ENCODE results near the gene CLDND2. TPM values are rescaled to one million over a fixed set of nuclear protein-coding genes. Genes with fewer than 3 reads are reported as not detected.
A peak's percentile ranks its signal among the peaks of the same experiment; 100 is the strongest.

CLDND2 gene
- total RNA-seq, 2 donors from 2014 or later: 1.7 to 1.8 TPM

- intact Hi-C loops (cut with DNase I, micrococcal nuclease): loop anchor here in 1 of 2 donors (5.0 kb wide), 1 partner anchor 107 kb away; no protein-coding TSS in a partner anchor
- DNase-seq: peak; percentile 99 to 100
- ATAC-seq: peak; percentile 94
These were observed 28.8 kb downstream of the CLDND2 start for GRCh38 chr19:51339687-51340656.

- ATAC-seq: peak; percentile 1
- intact Hi-C loops (cut with DNase I, micrococcal nuclease): loop anchor here in 1 of 2 donors (5.0 kb wide), 1 partner anchor 108 kb away; no protein-coding TSS in a partner anchor
- no peak for DNase-seq
These were observed 29.5 kb downstream of the CLDND2 start for GRCh38 chr19:51339313-51339686.

- ATAC-seq (peak; percentile 75), DNase-seq (peak; percentile 85 to 94)
- intact Hi-C loops (cut with DNase I, micrococcal nuclease): loop anchor here in 1 of 2 donors (5.0 kb wide), 1 partner anchor 109 kb away; no protein-coding TSS in a partner anchor
These were observed 30.1 kb downstream of the CLDND2 start for GRCh38 chr19:51338563-51339312.

GRCh38 chr19:51337861-51338562 is 30.8 kb downstream of the CLDND2 start:
- intact Hi-C loops (cut with DNase I, micrococcal nuclease): loop anchor here in 1 of 2 donors (5.0 kb wide), 1 partner anchor 109 kb away; no protein-coding TSS in a partner anchor
- no peak for ATAC-seq
- no peak for DNase-seq

GRCh38 chr19:51337141-51337860 is 31.5 kb downstream of the CLDND2 start:
- DNase-seq (no peak), ATAC-seq (no peak)
- intact Hi-C loops (cut with DNase I, micrococcal nuclease): loop anchor here in 1 of 2 donors (5.0 kb wide), 1 partner anchor 110 kb away; no protein-coding TSS in a partner anchor

GRCh38 chr19:51333836-51334460 is 34.9 kb downstream of the CLDND2 start:
- intact Hi-C loops (cut with DNase I, micrococcal nuclease): no loop called here
- no peak for DNase-seq
- ATAC-seq: no peak

- intact Hi-C loops (cut with DNase I, micrococcal nuclease): no loop called here
These were observed 37.1 kb downstream of the CLDND2 start for GRCh38 chr19:51331716-51332115.

GRCh38 chr19:51331193-51331592 is 37.6 kb downstream of the CLDND2 start:
- no peak for DNase-seq
- intact Hi-C loops (cut with DNase I, micrococcal nuclease): no loop called here
- no peak for ATAC-seq

More at GRCh38 chr19:51331716-51332115, 37.1 kb downstream of the CLDND2 start:
- no peak for DNase-seq
- ATAC-seq: no peak

GRCh38 chr19:51330366-51330765 is 38.4 kb downstream of the CLDND2 start:
- ATAC-seq: no peak
- no peak for DNase-seq
- intact Hi-C loops (cut with DNase I, micrococcal nuclease): no loop called here

GRCh38 chr19:51329411-51329810 is 39.4 kb downstream of the CLDND2 start:
- intact Hi-C loops (cut with DNase I, micrococcal nuclease): loop anchor here in 1 of 2 donors (10.0 kb wide), 1 partner anchor 85 kb away; the partner anchor contains the start of gene SIGLEC10
- DNase-seq: no peak

GRCh38 chr19:51327066-51328001 is 41.5 kb downstream of the CLDND2 start:
- intact Hi-C loops (cut with DNase I, micrococcal nuclease): loop anchor here in 1 of 2 donors (10.0 kb wide), 1 partner anchor 87 kb away; the partner anchor contains the start of gene SIGLEC10
- peak; percentile 86 for ATAC-seq
- peak in 1 of 2 donors; percentile 55 for DNase-seq

More at GRCh38 chr19:51329411-51329810, 39.4 kb downstream of the CLDND2 start:
- no peak for ATAC-seq

- ATAC-seq: no peak
- intact Hi-C loops (cut with DNase I, micrococcal nuclease): loop anchor here in 1 of 2 donors (10.0 kb wide), 1 partner anchor 88 kb away; the partner anchor contains the start of gene SIGLEC10
- no peak for DNase-seq
These were observed 42.4 kb downstream of the CLDND2 start for GRCh38 chr19:51326216-51327065.

GRCh38 chr19:51325161-51325976 is 43.4 kb downstream of the CLDND2 start:
- intact Hi-C loops (cut with DNase I, micrococcal nuclease): loop anchor here in 1 of 2 donors (10.0 kb wide), 1 partner anchor 89 kb away; the partner anchor contains the start of gene SIGLEC10
- DNase-seq: no peak
- no peak for ATAC-seq

- intact Hi-C loops (cut with DNase I, micrococcal nuclease): loop anchor here in 1 of 2 donors (10.0 kb wide), 1 partner anchor 91 kb away; the partner anchor contains the start of gene SIGLEC10
- DNase-seq (no peak), ATAC-seq (no peak)
These were observed 44.7 kb downstream of the CLDND2 start for GRCh38 chr19:51324167-51324481.
